GM18909 (cell line): ENCODE data around the gene EBP.

Experiments used
- ATAC-seq: cut with Tn5 transposase; IDR thresholded peaks from one replicate; pipeline ENCODE4 v1.9.1; 2021; ENCODE audit warnings: mild to moderate bottlenecking; ENCODE audit not compliant: unreplicated experiment, poor library complexity

Gene EBP

GRCh38 chrX:48521353-48522243, at the start of gene EBP:
Gene EBP, plus strand, starts transcription at chrX:48521808. Its CDS starts 1,964 bp downstream, at chrX:48523772.
- ATAC-seq: peak; percentile 97

GRCh38 chrX:48472225-48472624, 49.4 kb upstream of the EBP start:
- no peak for ATAC-seq

GRCh38 chrX:48472851-48473703, 48.5 kb upstream of the EBP start:
- ATAC-seq: no peak

- ATAC-seq: no peak
Measured at GRCh38 chrX:48473704-48473990, 48.0 kb upstream of the EBP start.

- no peak for ATAC-seq
Measured at GRCh38 chrX:48474127-48474526, 47.5 kb upstream of the EBP start.

- no peak for ATAC-seq
Measured at GRCh38 chrX:48474581-48474980, 47.0 kb upstream of the EBP start.

- no peak for ATAC-seq
Measured at GRCh38 chrX:48475296-48475695, 46.3 kb upstream of the EBP start.

- ATAC-seq: peak; percentile 89
Measured at GRCh38 chrX:48475774-48476577, 45.6 kb upstream of the EBP start, which contains the start of gene FTSJ1. Gene FTSJ1, plus strand, starts transcription at chrX:48476199. Its CDS starts 1,849 bp downstream, at chrX:48478048.

GRCh38 chrX:48476919-48477318, 44.7 kb upstream of the EBP start:
- no peak for ATAC-seq

- ATAC-seq: no peak
Measured at GRCh38 chrX:48477960-48478755, 43.5 kb upstream of the EBP start.

GRCh38 chrX:48478806-48479205, 42.8 kb upstream of the EBP start:
- no peak for ATAC-seq

GRCh38 chrX:48480142-48480541, 41.5 kb upstream of the EBP start:
- ATAC-seq: no peak

GRCh38 chrX:48480583-48480982, 41.0 kb upstream of the EBP start:
- ATAC-seq: no peak

- no peak for ATAC-seq
Measured at GRCh38 chrX:48482526-48482925, 39.1 kb upstream of the EBP start.

- no peak for ATAC-seq
Measured at GRCh38 chrX:48487362-48487798, 34.2 kb upstream of the EBP start.

GRCh38 chrX:48488034-48488433, 33.6 kb upstream of the EBP start:
- ATAC-seq: no peak

GRCh38 chrX:48489296-48489695, 32.3 kb upstream of the EBP start:
- ATAC-seq: no peak

- ATAC-seq: no peak
Measured at GRCh38 chrX:48489892-48490291, 31.7 kb upstream of the EBP start.

- ATAC-seq: no peak
Measured at GRCh38 chrX:48490661-48491060, 30.9 kb upstream of the EBP start.

- ATAC-seq: no peak
Measured at GRCh38 chrX:48491809-48492208, 29.8 kb upstream of the EBP start.
